NOMO-1 (cell line): ENCODE results near the gene GGCX.
A peak's percentile ranks its signal among the peaks of the same experiment; 100 is the strongest.

Experiments
- DNase-seq, 2 experiments: peaks; one replicate each; lab custom pipeline; 2025; ENCODE audit not compliant: unreplicated experiment in 2 of 2; lab: John Stamatoyannopoulos, UW

The GGCX gene

GRCh38 chr2:85522090-85522647, 39.1 kb downstream of the GGCX start:
- DNase-seq = no peak

DNA sequence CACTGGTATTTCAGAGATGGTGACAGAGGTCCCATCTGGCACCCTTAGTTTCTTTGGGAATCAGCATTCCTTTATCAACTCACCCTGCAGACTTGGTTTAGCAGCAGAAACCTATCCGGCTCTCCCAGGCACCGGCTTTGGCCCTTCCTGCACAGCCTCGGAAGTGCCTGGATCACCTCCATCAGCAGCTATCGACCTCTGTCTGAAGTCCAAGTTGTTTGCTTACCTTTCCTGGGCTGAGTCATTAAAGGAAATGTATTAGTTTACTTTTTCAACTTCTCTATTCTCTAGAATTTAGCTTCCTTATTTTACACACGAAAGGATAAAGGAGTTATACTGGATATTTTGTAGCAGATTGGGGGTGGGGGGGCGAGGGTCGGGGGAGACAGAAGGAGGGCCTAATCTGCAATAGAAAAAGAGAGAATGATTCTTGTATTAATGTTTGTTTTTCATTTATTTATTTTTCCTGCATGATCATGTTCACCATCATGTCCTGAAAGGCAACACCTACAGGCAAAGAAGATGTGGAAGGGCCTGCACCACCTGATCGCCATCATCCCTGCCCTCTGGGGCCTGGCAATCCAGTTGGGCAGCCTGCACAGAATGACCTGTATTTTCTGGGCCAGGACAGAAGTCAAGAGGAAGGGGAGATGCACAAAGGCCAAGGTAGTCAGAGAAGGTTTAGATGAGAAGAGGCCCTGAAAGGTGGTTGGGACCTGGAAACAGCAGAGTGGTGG, 44.5 kb downstream of the GGCX start:
- peak in 1 of 2 experiments; percentile 71 for DNase-seq

- DNase-seq = no peak
These were observed 47.0 kb downstream of the GGCX start for GRCh38 chr2:85514323-85514722.

DNA sequence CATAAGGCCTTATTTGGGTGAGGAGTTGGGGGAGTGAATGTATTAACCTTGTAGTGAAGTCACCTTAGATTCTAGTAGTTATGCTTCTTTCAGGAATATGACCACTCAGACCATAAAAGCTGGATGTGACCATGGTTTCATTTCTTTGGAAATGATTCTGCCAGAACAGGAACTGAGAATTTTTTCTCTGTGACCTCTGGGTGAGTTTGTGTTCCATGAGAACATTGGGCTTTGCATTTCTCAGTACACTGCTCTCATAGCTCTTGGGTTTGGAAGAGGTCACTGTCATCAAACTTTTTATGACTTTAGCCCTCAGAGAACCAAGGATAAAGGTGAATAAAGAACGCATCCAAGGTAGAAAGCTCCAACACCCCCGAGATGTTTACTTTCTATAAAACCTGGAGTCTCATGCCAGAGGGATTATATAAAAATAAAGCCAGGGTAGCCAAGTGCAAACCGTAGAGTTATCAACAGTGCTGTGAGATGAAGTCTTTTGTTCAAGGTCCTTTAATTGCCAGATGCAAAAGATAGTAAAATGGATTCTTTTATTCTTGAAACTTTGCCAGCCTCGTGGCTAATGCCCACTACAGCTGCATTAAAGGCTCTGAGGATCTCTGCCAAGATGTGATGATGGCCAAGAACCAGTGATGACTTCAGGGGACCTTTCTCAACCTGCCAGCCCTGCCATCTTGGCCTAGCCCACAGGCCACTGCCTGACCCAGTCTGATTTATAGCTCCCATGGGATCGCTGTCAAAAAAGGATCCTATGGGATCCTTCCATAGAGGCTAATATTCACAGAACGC, 50.1 kb downstream of the GGCX start:
- no peak for DNase-seq

- no peak for DNase-seq
These were observed 54.5 kb downstream of the GGCX start for GRCh38 chr2:85506768-85507181.

DNA sequence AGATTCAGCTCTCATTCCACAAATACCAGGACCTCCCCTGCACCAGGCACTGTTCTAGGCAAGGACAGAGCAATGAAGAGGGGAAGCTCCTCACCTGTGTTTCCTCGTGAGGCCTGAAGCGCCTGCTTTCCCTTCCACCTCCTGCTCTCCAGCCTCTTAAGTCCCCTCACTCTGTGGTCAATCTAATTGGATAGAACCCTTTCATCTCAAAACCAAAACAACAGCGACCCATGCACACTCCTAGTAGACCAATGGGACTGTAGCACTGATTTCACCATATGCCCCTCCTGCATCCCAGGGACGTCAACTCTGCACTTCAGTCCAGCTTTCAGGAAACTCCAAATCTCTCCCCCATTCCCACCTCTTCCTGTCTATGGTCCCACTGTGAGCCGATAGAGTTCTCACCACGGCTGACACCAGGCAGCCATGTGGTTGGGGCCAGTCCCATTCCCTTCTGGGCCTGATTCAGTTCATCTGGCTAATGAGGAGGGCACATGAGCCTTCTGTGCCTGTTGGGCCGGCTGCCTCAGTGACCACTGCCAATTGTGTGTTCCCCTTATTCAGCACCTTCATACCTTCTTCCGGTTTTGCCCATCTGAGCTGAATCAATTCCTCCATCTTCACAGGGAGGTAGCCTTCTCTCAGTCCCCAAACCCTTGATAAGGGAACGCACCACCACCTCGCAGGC, 55.6 kb downstream of the GGCX start:
- no peak for DNase-seq

GRCh38 chr2:85504778-85505261, 56.5 kb downstream of the GGCX start:
- no peak for DNase-seq

GRCh38 chr2:85503851-85504777, 57.2 kb downstream of the GGCX start:
- DNase-seq = no peak

DNA sequence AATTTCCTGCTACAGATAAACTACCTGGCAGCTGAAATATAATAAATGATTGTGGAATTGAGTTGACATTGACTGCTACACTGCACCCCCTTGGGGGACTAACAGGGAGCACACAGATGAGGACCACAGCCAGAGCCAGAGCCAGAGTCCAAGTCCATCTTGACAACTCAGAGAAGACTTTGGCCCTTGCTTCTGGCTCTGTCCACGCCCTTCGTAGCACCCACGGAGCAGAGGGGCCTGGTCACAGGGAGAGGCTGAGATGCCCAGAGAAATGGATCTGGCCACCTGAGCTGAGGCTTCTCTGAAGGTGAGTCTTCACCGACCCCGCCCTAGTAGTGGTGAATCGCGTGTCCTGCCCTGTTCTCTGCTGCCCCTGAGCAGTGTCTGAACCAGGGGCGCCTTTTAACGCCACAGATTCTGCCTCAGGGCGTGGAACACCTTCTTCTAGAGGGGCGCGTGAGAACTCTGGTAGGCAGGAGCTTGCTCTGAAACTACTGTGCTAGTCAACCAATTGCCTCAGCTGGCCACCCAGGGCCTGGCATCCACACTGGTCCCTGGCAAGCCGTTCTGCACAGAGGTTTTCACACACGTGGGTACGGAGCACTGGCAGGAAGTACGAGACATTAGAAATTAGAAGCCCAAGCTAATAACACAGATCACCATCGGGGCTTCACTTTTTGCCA, 58.0 kb downstream of the GGCX start:
- no peak for DNase-seq

DNA sequence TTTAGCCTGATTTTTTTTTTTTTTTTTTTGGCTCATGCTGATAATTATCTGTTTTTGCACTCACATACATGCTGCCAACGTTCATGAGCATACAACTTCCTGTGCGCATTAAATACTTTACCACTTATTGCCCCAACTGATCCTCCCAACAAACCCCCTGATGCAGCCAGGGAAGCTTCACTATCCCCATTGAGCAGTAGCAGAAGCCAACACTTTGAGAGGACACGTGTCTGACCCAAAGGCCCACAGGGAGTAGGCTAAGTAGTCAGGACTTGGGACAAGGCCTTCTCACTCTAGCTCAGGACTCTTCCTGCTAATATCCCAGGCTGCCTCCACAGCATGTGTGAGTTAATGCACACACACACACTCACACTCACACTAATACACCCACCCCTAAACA, 58.6 kb downstream of the GGCX start:
- no peak for DNase-seq

GRCh38 chr2:85501248-85501647, 60.0 kb downstream of the GGCX start:
- DNase-seq = peak; percentile 85 to 92

DNA sequence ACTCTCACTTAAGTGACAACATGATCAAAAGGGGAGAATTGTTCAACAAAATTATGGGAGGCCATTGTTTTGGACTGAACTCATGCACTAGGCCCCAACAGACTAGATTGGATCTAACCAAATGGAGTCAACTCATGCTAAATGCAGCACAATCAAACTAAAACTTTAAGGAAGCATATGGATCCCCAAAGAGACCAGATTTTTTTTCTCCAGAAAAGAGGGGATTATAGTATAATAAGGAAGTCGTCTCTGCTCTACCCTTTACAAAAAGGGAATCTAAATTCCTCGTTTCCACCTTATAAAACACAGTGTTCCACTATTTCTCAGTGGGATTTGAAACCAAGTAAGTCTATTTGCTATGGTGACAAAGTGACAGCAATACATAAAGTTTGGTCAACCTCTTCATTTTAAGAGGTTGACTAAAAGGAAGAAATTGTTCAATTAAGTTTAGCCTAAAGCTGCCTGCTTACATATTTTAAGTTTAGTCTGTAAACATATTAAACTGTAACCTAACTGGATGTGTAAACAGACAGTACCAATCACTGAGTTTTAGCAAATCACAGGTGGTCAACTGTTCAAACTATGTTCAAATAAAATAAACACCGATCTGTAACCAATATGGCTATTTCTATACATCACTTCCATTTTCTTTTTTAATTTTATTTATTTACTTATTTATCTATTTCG, 63.2 kb downstream of the GGCX start:
- DNase-seq = no peak

DNA sequence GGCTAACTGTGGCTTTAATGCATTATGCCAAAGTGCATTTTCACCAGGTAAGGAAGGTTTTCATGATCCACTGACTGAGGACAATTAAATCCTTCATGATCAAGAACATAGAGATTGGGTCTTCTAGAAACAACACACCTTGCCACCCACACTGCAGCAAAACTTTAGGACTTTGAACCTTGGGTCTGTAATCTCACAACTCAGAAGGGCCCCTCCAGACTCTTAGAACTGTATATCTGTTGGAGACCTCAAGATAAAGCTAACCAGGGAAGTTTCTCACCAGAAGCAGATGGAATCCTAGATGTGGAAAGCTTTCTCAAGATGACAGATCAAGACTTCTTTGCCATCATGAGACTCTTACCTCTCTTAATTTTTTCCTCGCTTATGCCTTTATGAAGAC, 64.9 kb downstream of the GGCX start:
- no peak for DNase-seq
